Forelimb muscle (tissue), 1 donor: ENCODE results near the gene GRHL3. TPM values are rescaled to one million over a fixed set of nuclear protein-coding genes. Genes with fewer than 3 reads are reported as not detected.

Experiments
- DNase-seq: peaks from one replicate; pipeline ENCODE4 v3.0.0-alpha.2; 2013; ENCODE audit warnings: low read depth
- polyA plus RNA-seq: library from polyadenylated mRNA; unstranded; fragments of 120-200 nt; gene quantifications from one replicate; pipeline ENCODE4 v1.2.1, GENCODE V29; 2013; ENCODE audit not compliant: insufficient read length

GRHL3 gene
- polyA plus RNA-seq, 1 donor, result 0.27 TPM

GRCh38 chr1:24373044-24373443 lies 53.9 kb downstream of the GRHL3 start:
- DNase-seq, result no peak

- DNase-seq, result no peak
Measured at GRCh38 chr1:24373710-24374109, 54.6 kb downstream of the GRHL3 start.

GRCh38 chr1:24374891-24375786 lies 56.0 kb downstream of the GRHL3 start:
- DNase-seq, result no peak

- DNase-seq, result no peak
Measured at GRCh38 chr1:24379733-24380315, 60.7 kb downstream of the GRHL3 start.

GRCh38 chr1:24380508-24380907 lies 61.4 kb downstream of the GRHL3 start:
- no peak for DNase-seq

- DNase-seq, result no peak
Measured at GRCh38 chr1:24381256-24381655, 62.1 kb downstream of the GRHL3 start.

GRCh38 chr1:24382165-24382577 lies 63.0 kb downstream of the GRHL3 start:
- no peak for DNase-seq

GRCh38 chr1:24383381-24383940 lies 64.3 kb downstream of the GRHL3 start:
- DNase-seq, result no peak

GRCh38 chr1:24384251-24385090 lies 65.3 kb downstream of the GRHL3 start:
- no peak for DNase-seq

GRCh38 chr1:24385160-24385940 lies 66.2 kb downstream of the GRHL3 start:
- DNase-seq, result no peak

GRCh38 chr1:24386241-24386640 lies 67.1 kb downstream of the GRHL3 start:
- no peak for DNase-seq

- DNase-seq, result no peak
Measured at GRCh38 chr1:24386931-24387330, 67.8 kb downstream of the GRHL3 start.

GRCh38 chr1:24387636-24388175 lies 68.5 kb downstream of the GRHL3 start:
- DNase-seq, result no peak

- no peak for DNase-seq
Measured at GRCh38 chr1:24388331-24388885, 69.3 kb downstream of the GRHL3 start.

- no peak for DNase-seq
Measured at GRCh38 chr1:24389231-24389678, 70.1 kb downstream of the GRHL3 start.

GRCh38 chr1:24390924-24391782 lies 72.0 kb downstream of the GRHL3 start:
- DNase-seq, result peak; percentile 46

- DNase-seq, result no peak
Measured at GRCh38 chr1:24391882-24392603, 72.9 kb downstream of the GRHL3 start.

- no peak for DNase-seq
Measured at GRCh38 chr1:24392604-24392946, 73.4 kb downstream of the GRHL3 start.
